GM21576 (cell line): ENCODE measurements around the gene PLCB2.

Experiments used
- ATAC-seq: cut with Tn5 transposase; IDR thresholded peaks from one replicate; pipeline ENCODE4 v1.9.1; 2021; ENCODE audit warnings: mild to moderate bottlenecking, moderate library complexity; ENCODE audit not compliant: unreplicated experiment

The PLCB2 gene

GRCh38 chr15:40273428-40273827 is 34.3 kb downstream of the PLCB2 start:
- no peak for ATAC-seq

GRCh38 chr15:40272485-40273056 is 35.2 kb downstream of the PLCB2 start:
- no peak for ATAC-seq

GRCh38 chr15:40271685-40272484 is 35.9 kb downstream of the PLCB2 start:
- no peak for ATAC-seq

- no peak for ATAC-seq
Observed at GRCh38 chr15:40270246-40270995, 37.3 kb downstream of the PLCB2 start.

- ATAC-seq, result no peak
Observed at GRCh38 chr15:40269604-40270003, 38.1 kb downstream of the PLCB2 start.

- ATAC-seq, result no peak
Observed at GRCh38 chr15:40267670-40268069, 40.1 kb downstream of the PLCB2 start.

- ATAC-seq, result no peak
Observed at GRCh38 chr15:40266828-40267304, 40.9 kb downstream of the PLCB2 start.

- no peak for ATAC-seq
Observed at GRCh38 chr15:40265875-40266274, 41.9 kb downstream of the PLCB2 start.

- ATAC-seq, result no peak
Observed at GRCh38 chr15:40265355-40265754, 42.4 kb downstream of the PLCB2 start.

GRCh38 chr15:40264321-40265153 is 43.2 kb downstream of the PLCB2 start:
- no peak for ATAC-seq

- ATAC-seq, result no peak
Observed at GRCh38 chr15:40263024-40263754, 44.5 kb downstream of the PLCB2 start.

- ATAC-seq, result no peak
Observed at GRCh38 chr15:40259021-40259420, 48.7 kb downstream of the PLCB2 start.

GRCh38 chr15:40258544-40258943 is 49.2 kb downstream of the PLCB2 start:
- ATAC-seq, result no peak

- ATAC-seq, result no peak
Observed at GRCh38 chr15:40257656-40258450, 49.9 kb downstream of the PLCB2 start.

- no peak for ATAC-seq
Observed at GRCh38 chr15:40256638-40257235, 51.0 kb downstream of the PLCB2 start.

- no peak for ATAC-seq
Observed at GRCh38 chr15:40255033-40255432, 52.7 kb downstream of the PLCB2 start.

- ATAC-seq, result no peak
Observed at GRCh38 chr15:40254452-40254851, 53.3 kb downstream of the PLCB2 start.

- ATAC-seq, result no peak
Observed at GRCh38 chr15:40253167-40253790, 54.5 kb downstream of the PLCB2 start.
